Left cardiac atrium (tissue), 4 donors: ENCODE results near the gene CDHR1. TPM values are rescaled to one million over a fixed set of nuclear protein-coding genes. Genes with fewer than 3 reads are reported as not detected.
"Not testable (repeated sequence)": the region's sequence is repeated elsewhere in the genome, so short reads cannot be mapped to it uniquely, and the experiment has no call there.

Experiments used
- ATAC-seq, 2 donors: fragments of 200-7000 bp; cut with Tn5 transposase; one replicate each; pipeline ENCODE4 v1.9.1; 2020; ENCODE audit warnings: mild to moderate bottlenecking in 2 of 2, moderate library complexity in 2 of 2
- DNase-seq: peaks from one replicate; pipeline ENCODE4 v3.0.0-alpha.2; 2020
- intact Hi-C, 2 donors: fragments of 100-400 bp; cut with DNase I; formaldehyde crosslinking; loops; one replicate each; pipeline versions ENCODE4 v1.14.1 to v1.15.1; 2022 to 2023
- long read RNA-seq: library from polyadenylated mRNA; unstranded; transcript quantifications from one replicate; pipeline ENCODE4 v2.0.0, GENCODE V29; 2021
- total RNA-seq, 2 donors: library from RNA; stranded (reverse); fragmentation: NEBNext Ultra II Directional; extraction: Animal tissue kit (Norgen Biotek cat#: 25700); gene quantifications; one replicate each; pipeline ENCODE4 v1.2.1, GENCODE V29; 2021
- donor health status: DM: no; HTN: yes; CAD: no.
- donor health status: DM: no; HTN: yes; CAD: no; lungs with severe emphysema.
- donor health status: DM: yes; HTN: yes; CAD: no.
- donor health status: Dilated cardiomyopathy.

CDHR1 gene
- 1 to 10 TPM in 1 of 2 donors, under 1 TPM in 1; 0.68 to 1.2 TPM for total RNA-seq
- long read RNA-seq, partial matches to known transcripts: 0 of 1 reads
- long read RNA-seq, other reads (novel, unspliced or antisense): 0 of 1 reads

DNA sequence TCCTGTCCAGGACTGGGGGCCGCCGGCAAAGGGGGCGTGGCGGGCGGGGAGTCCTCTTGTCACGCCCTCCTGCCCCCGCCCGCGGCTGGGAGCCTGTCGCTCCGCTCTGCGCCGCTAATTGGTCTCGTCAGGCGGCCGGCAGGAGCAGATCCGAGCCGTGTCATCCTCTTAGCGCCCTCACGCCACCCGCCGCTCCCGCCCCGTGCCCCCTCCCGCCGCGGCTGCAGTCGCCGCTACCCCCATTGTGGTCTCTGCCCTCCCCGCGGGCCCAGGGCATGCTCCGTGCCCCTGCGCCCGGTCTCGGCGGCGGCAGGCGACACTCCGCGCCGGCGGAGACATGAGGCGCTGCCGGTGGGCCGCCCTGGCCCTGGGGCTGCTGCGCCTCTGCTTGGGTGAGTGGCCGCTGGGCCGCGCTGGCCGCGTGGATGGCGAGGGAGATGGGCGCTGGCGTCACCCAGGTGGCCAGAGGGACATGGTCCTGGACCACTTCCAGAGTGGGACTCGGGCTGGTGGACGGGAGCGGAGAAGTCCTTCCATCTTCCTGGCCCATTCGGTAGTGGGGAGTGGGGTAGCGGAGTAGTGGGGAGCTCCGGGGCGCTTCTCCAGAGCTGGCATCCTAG is at the start of gene CDHR1:
CDHR1 (plus strand) TSS at position 114 of the 620 bp plus-strand sequence; CDS start at position 338, 224 bp downstream.
- ATAC-seq (peak; percentile 72 to 75), DNase-seq (no peak)
- intact Hi-C loops: no loop called here

- DNase-seq (no peak), ATAC-seq (no peak)
- intact Hi-C loops: no loop called here
Measured at GRCh38 chr10:84147347-84147746, 47.0 kb upstream of the CDHR1 start.

DNA sequence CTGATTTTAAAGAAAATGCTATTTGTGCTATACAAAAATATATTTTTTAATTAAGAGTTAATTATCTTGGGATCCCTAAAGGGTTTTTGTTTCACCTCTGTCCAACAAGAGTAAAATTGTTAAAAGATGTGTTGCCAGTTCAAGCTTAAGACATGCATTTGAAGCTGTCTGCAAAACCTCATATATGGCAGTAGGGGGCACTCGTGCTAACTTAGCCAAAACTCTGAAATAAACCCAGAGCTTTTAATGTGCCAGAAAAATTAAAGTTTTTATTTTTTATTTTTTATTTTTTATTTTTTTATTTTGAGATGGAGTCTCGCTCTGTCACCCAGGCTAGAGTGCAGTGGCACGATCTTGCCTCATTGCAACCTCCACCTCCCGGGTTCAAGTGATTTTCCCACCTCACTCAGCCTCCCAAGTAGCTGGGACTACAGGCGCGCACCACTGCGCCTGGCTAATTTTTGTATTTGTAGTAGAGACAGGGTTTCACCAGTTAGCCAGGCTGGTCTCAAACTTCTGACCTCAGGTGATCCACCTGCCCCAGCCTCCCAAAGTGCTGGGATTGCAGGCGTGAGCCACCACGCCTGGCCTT is 46.2 kb upstream of the CDHR1 start:
- ATAC-seq: peak; percentile 32 to 59
- intact Hi-C loops, DNase-seq: not testable (repeated sequence)

DNA sequence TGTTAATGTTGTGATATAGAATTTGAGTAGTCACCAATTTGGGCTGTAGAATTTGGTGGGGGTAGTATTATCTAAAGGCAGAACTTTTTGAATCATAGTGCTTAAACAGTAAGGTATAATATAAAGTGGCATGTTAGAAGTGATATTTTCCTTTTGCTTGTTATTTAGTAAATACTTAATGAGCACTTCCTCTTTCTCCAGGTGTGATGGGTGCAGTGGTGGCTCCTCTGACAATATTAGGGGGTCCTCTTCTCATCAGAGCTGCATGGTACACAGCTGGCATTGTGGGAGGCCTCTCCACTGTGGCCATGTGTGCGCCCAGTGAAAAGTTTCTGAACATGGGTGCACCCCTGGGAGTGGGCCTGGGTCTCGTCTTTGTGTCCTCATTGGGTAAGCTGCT is 44.5 kb upstream of the CDHR1 start:
- no peak for ATAC-seq
- no peak for DNase-seq
- intact Hi-C loops: no loop called here

DNA sequence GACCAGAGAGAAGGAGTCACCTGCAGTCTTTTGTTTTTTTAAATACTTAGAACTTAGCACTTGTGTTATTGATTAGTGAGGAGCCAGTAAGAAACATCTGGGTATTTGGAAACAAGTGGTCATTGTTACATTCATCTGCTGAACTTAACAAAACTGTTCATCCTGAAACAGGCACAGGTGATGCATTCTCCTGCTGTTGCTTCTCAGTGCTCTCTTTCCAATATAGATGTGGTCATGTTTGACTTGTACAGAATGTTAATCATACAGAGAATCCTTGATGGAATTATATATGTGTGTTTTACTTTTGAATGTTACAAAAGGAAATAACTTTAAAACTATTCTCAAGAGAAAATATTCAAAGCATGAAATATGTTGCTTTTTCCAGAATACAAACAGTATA is 41.6 kb upstream of the CDHR1 start:
- no peak for DNase-seq
- intact Hi-C loops: no loop called here

GRCh38 chr10:84155521-84155920 is 38.8 kb upstream of the CDHR1 start:
- intact Hi-C loops: no loop called here
- no peak for ATAC-seq

More for the DNA sequence above, 41.6 kb upstream of the CDHR1 start:
- ATAC-seq: no peak

GRCh38 chr10:84156009-84156408 is 38.3 kb upstream of the CDHR1 start:
- ATAC-seq (no peak), DNase-seq (no peak)
- intact Hi-C loops: no loop called here

More at GRCh38 chr10:84155521-84155920, 38.8 kb upstream of the CDHR1 start:
- no peak for DNase-seq

- peak; percentile 49 to 55 for ATAC-seq
- no peak for DNase-seq
- intact Hi-C loops: no loop called here
Measured at GRCh38 chr10:84156768-84157167, 37.6 kb upstream of the CDHR1 start.

- no peak for DNase-seq
- ATAC-seq: no peak
- intact Hi-C loops: no loop called here
Measured at GRCh38 chr10:84158061-84158460, 36.3 kb upstream of the CDHR1 start.

DNA sequence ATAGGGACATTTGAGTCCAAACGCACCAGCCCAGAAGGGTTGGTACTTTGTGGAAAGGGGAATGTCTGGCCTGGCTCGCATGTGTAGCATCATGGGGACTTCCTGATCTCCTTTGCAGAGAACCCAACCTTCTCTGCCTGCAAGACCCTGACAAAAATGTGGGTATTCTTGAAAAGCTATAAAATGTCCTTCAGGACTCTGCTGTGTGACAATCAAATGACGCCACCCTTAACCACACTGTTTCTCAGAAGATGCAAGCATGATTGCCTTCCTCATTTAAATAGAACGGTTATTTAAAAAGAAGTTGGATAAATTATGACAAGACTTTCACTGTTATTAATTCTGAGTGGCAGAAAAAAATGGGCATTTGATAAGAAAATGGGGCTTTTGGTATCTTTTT is 35.8 kb upstream of the CDHR1 start:
- intact Hi-C loops: no loop called here
- ATAC-seq (no peak), DNase-seq (no peak)

DNA sequence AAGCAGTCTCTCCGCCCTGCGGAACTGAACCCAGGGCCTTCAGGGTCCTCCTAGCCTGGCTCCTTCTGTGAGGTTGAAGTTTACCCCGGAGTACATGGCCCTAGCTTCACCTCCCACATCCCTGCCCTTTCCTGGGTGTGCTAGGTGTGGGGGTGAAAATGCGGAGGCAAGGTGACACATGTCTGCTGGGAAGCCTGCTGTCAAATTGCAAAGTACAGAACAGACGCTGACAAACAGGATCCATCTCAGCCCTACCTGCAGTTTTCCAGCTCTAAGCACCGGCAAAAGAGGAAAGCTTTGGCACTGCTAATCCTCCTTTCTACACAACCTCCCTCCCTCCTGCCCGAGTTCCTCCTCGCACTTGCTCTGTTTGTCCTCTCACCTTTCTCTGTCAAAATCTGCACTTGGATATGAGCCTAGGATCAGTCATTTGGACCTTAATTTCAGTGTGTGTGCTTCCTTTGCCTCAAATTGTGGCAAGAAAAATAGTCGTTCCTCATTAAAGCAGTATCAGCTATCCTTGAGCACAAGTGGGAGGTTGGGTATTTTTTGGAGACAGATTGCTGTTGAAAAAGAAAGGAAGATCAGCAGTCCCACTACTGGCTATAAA is 35.2 kb upstream of the CDHR1 start:
- intact Hi-C loops: no loop called here
- ATAC-seq (no peak), DNase-seq (no peak)

GRCh38 chr10:84160663-84161362 is 33.5 kb upstream of the CDHR1 start:
- DNase-seq (no peak), ATAC-seq (no peak)
- intact Hi-C loops: no loop called here

DNA sequence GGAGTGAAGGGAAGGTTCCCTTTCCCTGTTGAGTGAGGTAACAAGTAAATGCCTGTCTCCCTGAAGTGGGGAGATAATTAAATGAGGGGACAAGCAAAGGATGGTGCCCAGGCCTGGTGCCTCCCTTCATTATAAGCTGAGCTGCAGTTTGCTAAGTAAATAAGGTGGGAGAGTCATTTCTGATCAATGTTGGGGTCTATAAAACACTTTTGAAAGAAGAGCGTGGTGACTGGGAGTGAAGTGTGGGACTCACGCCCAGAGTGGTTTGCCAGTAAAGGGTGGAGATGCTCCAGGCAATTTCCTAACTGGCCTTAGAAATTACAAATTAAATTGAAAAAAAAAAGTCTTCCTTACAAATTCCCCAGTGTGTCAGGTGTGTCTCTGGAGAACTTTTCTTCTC is 30.3 kb upstream of the CDHR1 start:
- intact Hi-C loops: no loop called here
- no peak for DNase-seq
- ATAC-seq: no peak

GRCh38 chr10:84164442-84164841 is 29.9 kb upstream of the CDHR1 start:
- DNase-seq (no peak), ATAC-seq (no peak)
- intact Hi-C loops: no loop called here

DNA sequence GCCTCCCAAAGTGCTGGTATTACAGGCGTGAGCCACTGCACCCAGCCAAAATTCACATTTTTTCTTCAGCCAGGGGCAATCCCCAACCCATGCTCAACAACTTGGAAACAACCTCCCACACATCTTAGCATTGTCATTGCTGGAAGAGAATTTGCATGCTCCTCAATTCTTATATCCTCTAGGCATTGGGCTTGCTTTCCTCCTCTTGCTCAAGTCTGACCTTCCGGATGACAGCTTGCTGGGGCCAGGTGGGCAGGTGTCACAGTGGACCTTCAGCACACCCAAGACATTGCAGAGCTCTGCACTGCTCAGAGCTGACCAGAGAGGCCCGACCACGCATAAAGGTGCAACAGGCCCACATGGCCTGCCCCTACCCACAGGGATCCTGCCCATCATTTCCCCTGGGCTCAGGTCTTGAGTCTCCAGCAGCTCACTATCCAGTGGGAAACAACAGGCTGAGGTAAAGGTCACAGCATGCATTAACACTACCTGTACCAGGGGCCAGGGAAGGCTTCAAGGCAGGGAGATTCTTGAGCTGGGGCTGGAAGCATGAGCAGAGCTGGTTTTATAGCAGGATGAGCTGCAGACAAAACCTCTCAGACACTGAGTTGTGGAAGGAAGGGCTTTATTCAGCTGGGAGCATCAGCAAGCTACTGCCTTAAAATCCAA is 27.6 kb upstream of the CDHR1 start:
- intact Hi-C loops: no loop called here
- DNase-seq: no peak
- no peak for ATAC-seq

DNA sequence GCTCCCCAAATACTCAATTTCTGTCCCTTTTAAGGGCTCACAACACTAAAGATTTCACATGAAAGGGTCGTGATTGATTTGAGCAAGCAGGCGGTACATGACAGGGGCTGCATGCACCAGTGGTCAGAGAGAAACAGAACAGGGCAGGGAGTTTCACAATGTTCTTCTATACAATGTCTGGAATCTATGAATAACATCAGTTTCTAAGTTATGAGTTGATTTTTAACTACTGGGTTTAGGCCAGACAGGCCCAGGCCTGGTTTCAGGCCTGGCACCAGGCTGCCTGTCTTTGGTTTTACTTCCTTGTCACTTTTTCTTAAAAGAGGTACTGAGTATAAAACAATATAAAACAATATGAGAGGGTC is 27.1 kb upstream of the CDHR1 start:
- DNase-seq, ATAC-seq, intact Hi-C loops: not testable (repeated sequence)

DNA sequence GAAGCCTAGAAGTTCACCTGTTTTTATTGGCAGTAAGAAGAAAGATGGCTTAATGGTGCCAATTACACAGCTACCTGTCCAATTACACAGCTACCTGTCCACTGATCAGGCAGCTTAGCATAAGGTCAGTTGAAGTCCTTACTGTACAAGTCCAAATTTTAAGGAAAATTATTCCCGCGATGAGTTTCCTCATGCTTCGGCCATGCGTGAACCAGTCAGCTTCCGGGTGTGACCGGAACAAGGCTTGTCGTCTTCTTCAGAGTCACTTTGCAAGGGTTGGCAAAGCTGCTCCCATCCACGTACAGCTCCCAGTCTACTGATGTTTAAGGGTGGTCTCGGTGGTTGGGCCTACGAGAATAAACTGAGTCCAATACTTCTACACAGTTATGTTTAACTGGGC is 26.0 kb upstream of the CDHR1 start:
- not testable (repeated sequence) for ATAC-seq, DNase-seq

GRCh38 chr10:84171237-84171636 is 23.1 kb upstream of the CDHR1 start:
- intact Hi-C loops, ATAC-seq, DNase-seq: not testable (repeated sequence)

More for the DNA sequence above, 26.0 kb upstream of the CDHR1 start:
- intact Hi-C loops: not testable (repeated sequence)

DNA sequence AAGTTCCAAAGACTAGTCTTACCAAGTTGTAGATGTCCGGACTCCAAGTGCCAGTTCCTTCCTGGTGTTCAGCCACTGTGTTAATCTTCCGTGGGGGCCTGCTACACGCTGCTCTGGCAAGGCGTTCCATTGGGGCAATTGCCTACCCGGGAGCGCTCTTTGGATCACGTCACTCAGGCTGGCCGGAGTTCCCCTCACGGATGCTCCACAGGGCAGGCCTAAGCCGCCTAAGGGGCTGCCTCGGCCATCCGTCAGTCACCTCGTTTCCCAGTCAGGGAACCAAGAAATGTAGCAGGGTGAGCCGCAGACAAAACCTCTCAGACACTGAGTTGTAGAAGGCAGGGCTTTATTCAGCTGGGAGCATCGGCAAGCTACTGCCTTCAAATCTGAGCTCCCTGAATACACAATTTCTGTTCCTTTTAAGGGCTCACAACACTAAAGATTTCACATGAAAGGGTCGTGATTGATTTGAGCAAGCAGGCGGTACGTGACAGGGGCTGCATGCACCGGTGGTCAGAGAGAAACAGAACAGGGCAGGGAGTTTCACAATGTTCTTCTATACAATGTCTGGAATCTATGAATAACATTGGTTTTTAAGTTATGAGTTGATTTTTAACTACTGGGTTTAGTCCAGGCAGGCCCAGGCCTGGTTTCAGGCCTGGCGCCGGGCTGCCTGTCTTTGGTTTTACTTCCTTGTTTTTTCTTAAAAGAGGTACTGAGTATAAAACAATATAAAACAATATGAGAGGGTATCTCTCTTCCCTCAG is 22.5 kb upstream of the CDHR1 start:
- intact Hi-C loops, ATAC-seq, DNase-seq: not testable (repeated sequence)
